Ramos (cell line): ENCODE results near the gene SIL1.

ENCODE experiments used
- in situ Hi-C: fragments of 300-500 bp; cut with MboI; formaldehyde crosslinking; loops from one replicate; pipeline ENCODE4 v1.14.3; 2022; ENCODE audit warnings: low sequenced_read_pairs; ENCODE audit not compliant: unreplicated experiment

The SIL1 gene

DNA sequence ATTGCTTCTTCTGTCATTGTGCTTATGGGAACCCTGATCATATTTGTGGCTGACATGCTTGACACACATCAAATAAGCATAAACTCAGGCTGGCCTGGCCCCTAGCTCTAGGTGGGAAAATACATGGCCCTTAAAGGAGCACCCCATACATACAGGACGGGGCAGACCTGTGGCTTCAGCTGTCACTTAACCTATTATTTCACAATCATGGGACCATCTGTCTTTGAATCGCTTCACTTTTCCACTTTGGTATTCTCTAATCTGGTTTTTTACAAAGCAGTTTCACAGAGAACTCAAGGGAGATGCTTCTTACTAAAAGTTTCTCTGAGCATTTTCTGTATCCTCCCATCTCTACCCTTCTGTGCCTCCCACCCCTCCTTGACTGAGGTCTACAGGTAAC is 288.4 kb downstream of the SIL1 start:
- in situ Hi-C loops, result loop anchor here (5.0 kb wide), 1 partner anchor 107 kb away; no protein-coding TSS in a partner anchor

DNA sequence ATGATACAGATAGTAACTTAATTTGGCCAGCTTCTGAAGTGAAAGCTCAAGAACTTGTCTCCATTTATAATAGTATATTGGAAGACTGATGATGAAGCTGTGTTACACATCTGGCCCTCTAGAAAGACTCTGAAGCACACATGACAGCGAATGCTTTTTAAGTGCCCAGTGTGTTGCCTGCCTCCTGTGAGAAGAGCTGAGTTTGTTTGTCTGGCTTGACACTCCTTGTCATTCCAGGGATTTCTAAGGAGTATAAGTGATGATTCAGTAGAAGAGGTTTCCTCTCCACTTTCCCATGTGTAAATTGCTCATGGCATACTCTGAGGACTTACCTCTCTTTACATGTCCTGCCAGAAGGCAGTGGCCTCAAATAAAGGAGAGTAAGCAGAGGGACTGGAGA is 292.6 kb downstream of the SIL1 start:
- in situ Hi-C loops, result no loop called here

DNA sequence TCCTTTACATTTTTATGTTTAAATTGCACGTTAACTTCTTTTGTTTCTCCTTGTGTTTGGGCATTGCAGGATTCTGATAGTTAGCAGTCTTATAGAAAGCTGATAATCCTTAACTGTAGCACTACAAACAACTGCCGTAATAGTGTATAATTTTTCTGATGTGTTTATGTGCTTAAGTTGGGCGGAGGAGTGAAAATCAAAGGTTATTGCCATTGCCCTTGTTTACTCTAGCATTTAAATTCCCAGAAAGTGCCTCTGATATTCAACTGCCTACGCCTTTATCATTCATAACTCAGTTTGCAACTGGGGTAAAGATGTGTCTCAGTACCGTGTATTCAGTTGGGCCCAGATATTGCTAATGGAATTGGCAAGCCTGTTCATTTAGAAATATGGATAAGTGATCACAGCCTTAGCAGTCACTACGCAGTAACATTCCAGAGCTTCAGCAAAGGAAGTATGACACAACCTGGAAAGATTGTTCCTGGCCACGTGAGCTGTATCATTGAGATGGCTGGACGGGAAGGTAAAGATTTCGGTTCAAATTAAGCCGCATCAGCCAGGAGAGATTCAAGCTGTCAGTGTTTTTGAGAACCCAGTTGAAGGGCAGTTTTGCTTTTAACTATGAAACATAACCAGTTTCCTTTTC is 294.9 kb downstream of the SIL1 start:
- in situ Hi-C loops, result no loop called here

GRCh38 chr5:138901716-138902115 is 296.5 kb downstream of the SIL1 start:
- in situ Hi-C loops, result no loop called here

DNA sequence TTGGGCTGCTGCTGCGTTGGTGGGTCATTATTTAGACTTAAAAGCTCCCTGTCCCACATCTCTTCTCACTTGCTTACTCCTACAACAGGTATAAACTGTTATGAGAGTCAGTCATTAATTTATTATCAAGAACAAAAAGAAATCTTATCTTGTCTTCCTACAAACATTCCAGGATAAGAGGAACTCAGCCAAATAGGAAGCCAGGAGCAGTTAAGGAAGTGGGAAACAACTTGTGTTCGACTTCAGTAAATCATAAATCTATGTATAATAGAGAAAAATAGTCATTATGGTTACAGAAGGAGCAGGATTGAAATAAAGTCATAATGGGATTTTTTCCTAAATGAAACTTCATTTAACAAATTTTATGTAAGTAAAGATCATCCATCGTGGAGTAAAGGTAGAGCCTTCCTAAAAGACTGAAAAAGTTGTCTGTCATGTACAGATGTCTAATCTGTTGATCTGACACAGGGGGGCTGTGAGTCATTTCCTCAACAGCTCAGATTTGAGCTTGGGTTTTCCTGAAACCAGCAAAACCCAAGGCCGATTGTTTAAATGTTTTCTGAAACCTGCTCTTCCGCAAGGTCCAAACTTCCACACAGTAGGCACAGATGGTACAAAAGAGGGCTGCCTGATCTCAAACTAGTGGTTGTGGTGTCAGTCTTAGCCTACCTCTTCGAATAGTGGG is 297.7 kb downstream of the SIL1 start:
- in situ Hi-C loops, result no loop called here

GRCh38 chr5:138898742-138899141 is 299.4 kb downstream of the SIL1 start:
- in situ Hi-C loops, result no loop called here

DNA sequence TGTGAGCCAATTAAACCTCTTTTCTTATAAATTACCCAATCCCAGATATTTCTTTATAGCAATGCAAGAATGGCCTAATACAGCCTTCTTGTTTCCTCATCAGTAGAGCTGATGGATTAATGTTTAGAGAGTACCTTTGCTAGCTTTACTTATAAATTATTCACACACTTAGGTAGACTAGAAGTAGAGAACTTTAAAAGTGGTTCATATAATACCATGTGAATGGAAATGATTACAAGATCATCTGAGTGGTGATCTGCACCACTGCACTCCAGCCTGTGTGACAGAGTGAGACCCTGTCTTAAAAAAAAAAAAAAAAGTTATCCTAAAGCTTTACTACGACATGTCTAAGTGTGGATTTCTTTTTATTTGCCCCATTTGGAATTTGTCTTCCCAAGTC is 299.9 kb downstream of the SIL1 start:
- in situ Hi-C loops, result no loop called here
